ENCODE measurements around the gene ADIPOR2. TPM values are rescaled to one million over a fixed set of nuclear protein-coding genes. Genes with fewer than 3 reads are reported as not detected.
"Not testable (repeated sequence)": the region's sequence is repeated elsewhere in the genome, so short reads cannot be mapped to it uniquely, and the experiment has no call there.

ADIPOR2 gene
- total RNA-seq, 4 donors from 2014 or later = 28.2 to 37.4 (median 34.1) TPM

DNA sequence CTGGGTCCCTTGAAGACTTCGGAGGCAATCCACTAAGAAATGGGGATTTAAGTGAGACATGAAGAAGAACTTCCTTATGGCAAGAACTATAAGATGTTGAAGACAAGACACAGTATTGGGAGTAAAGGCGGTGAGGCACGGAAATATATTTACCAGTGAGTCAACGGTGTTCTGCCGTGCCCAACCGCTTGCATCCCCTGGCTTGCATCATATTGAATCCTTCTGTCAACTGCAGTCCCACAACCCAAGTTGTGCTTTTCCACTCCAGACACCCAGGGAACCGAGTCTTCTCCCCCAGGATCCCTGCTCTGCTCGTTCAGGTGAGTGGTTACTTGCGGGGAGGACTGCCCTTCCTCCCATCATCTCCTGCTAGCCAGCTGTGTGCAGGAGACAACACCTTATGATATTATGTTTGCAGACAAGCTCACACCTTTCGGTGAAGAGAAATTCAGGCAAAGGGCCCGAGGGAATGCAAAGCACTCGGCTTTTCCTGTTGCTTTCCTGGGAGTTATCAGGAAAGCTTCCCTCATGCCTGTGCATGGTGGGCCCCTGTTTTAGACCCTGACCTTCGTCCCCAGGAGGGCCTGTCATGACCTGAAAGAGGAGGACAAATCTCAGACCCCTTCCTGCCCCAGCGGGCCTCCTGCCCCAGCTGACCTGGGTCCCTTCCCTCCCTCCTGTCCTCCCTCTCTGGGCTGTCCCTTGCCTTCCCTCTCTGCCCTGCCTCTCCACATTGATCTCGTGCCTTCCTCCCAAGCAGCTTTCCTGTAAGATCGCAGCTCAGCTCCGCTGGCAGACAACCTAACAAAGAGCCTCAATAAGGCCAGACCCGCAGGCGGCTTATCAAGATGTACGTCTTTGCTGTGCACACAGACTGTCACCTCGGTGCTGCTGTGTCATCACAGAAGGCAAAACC is 125.2 kb downstream of the ADIPOR2 start:
- H3K36me3 ChIP-seq = no peaks in the 10 kb centered on the region
- H3K27me3 ChIP-seq = peaks cover 0 to 26% (median 6%) of the 10 kb centered on the region in 4 donors
- peaks cover 0 to 25% (median 14%) of the 10 kb centered on the region in 4 donors for H3K4me1 ChIP-seq
- intact Hi-C loops (cut with DNase I) = no loop called here
- no peak overlapping the region for H3K4me3 ChIP-seq
- no peaks in the 10 kb centered on the region for H3K9me3 ChIP-seq
- H3K27ac ChIP-seq (replicated peaks in 1 of 4) = no peak overlapping the region
- WGBS = 62% methylated on average over 21 of the region's 21 CpGs
- DNase-seq (ENCODE audit: extremely low spot score) = no peak
- TF ChIP-seq, protein P1, sequence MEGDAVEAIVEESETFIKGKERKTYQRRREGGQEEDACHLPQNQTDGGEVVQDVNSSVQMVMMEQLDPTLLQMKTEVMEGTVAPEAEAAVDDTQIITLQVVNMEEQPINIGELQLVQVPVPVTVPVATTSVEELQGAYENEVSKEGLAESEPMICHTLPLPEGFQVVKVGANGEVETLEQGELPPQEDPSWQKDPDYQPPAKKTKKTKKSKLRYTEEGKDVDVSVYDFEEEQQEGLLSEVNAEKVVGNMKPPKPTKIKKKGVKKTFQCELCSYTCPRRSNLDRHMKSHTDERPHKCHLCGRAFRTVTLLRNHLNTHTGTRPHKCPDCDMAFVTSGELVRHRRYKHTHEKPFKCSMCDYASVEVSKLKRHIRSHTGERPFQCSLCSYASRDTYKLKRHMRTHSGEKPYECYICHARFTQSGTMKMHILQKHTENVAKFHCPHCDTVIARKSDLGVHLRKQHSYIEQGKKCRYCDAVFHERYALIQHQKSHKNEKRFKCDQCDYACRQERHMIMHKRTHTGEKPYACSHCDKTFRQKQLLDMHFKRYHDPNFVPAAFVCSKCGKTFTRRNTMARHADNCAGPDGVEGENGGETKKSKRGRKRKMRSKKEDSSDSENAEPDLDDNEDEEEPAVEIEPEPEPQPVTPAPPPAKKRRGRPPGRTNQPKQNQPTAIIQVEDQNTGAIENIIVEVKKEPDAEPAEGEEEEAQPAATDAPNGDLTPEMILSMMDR (IDR thresholded peaks at IDR 0.05) = no peak
- TF ChIP-seq EP300 (IDR thresholded peaks at IDR 0.05) (no peak), POLR2A (IDR thresholded peaks at IDR 0.05; ENCODE audit: low read depth) (no peak), POLR2AphosphoS5 (IDR thresholded peaks at IDR 0.05) (no peak)

GRCh38 chr12:1816730-1817348 is 126.0 kb downstream of the ADIPOR2 start:
- no peak for TF ChIP-seq POLR2A (IDR thresholded peaks at IDR 0.05; ENCODE audit: low read depth)
- TF ChIP-seq EP300 (IDR thresholded peaks at IDR 0.05) = no peak
- TF ChIP-seq, protein P1 (IDR thresholded peaks at IDR 0.05) = no peak
- no peak for TF ChIP-seq POLR2AphosphoS5 (IDR thresholded peaks at IDR 0.05)
- H3K4me3 ChIP-seq = no peak overlapping the region
- WGBS = 93% methylated on average over 9 of the region's 9 CpGs
- H3K27me3 ChIP-seq = peaks cover 0 to 34% (median 14%) of the 10 kb centered on the region in 4 donors
- no peaks in the 10 kb centered on the region for H3K9me3 ChIP-seq
- no peaks in the 10 kb centered on the region for H3K36me3 ChIP-seq
- H3K27ac ChIP-seq (replicated peaks in 1 of 4) = no peak overlapping the region
- intact Hi-C loops (cut with DNase I) = no loop called here
- no peak for DNase-seq (ENCODE audit: extremely low spot score)
- H3K4me1 ChIP-seq = peaks cover 0 to 19% (median 12%) of the 10 kb centered on the region in 4 donors

GRCh38 chr12:1817928-1818327 is 127.1 kb downstream of the ADIPOR2 start:
- Histone ChIP-seq H3K27me3 (peaks cover 0 to 45% (median 22%) of the 10 kb centered on the region in 4 donors), H3K4me1 (peaks cover 0 to 22% (median 8%) of the 10 kb centered on the region in 4 donors)
- H3K27ac ChIP-seq (replicated peaks in 1 of 4); H3K36me3 ChIP-seq; H3K9me3 ChIP-seq; DNase-seq (ENCODE audit: extremely low spot score); intact Hi-C loops (cut with DNase I); H3K4me3 ChIP-seq: not testable (repeated sequence)
- 96% methylated on average over 19 of the region's 28 CpGs for WGBS

- 77% methylated on average over 9 of the region's 9 CpGs for WGBS
- intact Hi-C loops (cut with DNase I) = no loop called here
Observed at GRCh38 chr12:1819050-1819449, 128.2 kb downstream of the ADIPOR2 start.

More at GRCh38 chr12:1819050-1819449, 128.2 kb downstream of the ADIPOR2 start:
- Histone ChIP-seq H3K27me3 (peaks cover 0 to 56% (median 23%) of the 10 kb centered on the region in 4 donors), H3K4me3 (no peak overlapping the region), H3K9me3 (no peaks in the 10 kb centered on the region), H3K36me3 (no peaks in the 10 kb centered on the region), H3K4me1 (peaks cover 0 to 16% (median 8%) of the 10 kb centered on the region in 4 donors), H3K27ac (replicated peaks in 1 of 4) (no peak overlapping the region)
- TF ChIP-seq POLR2AphosphoS5 (IDR thresholded peaks at IDR 0.05) = no peak
- TF ChIP-seq, protein P1 (IDR thresholded peaks at IDR 0.05) = no peak
- TF ChIP-seq EP300 (IDR thresholded peaks at IDR 0.05) = no peak
- TF ChIP-seq POLR2A (IDR thresholded peaks at IDR 0.05; ENCODE audit: low read depth) = no peak
- DNase-seq (ENCODE audit: extremely low spot score) = no peak

Measured in esophagus muscularis mucosa (tissue), 4 donors.